ENCODE data around the gene GPATCH2. TPM values are rescaled to one million over a fixed set of nuclear protein-coding genes. Genes with fewer than 3 reads are reported as not detected.

Gene GPATCH2
- total RNA-seq, 1 experiment from 2014 or later: 34.5 TPM

- no peaks in the 10 kb centered on the region for H3K4me1 Mint-ChIP-seq (ENCODE audit: insufficient read depth, unreplicated experiment)
- DNase-seq (ENCODE audit: unreplicated experiment): no peak
These were observed 53.6 kb downstream of the GPATCH2 start for GRCh38 chr1:217577336-217577735.

GRCh38 chr1:217574265-217574949 lies 56.5 kb downstream of the GPATCH2 start:
- no peak overlapping the region for H3K27ac Mint-ChIP-seq (ENCODE audit: low read depth, unreplicated experiment)
- no peaks in the 10 kb centered on the region for H3K4me1 Mint-ChIP-seq (ENCODE audit: insufficient read depth, unreplicated experiment)
- H3K4me3 Mint-ChIP-seq (ENCODE audit: unreplicated experiment): no peak overlapping the region
- ChIA-PET POLR2A (interaction anchor here (0.6 to 3.6 kb wide), 4 partner anchors 10 to 21 kb away, joined by 4 to 9 read pairs (median 4); no protein-coding TSS in a partner anchor), CTCF (interaction anchor here (0.6 to 1.7 kb wide), 4 partner anchors 8 to 163 kb away, joined by 3 to 4 read pairs (median 3); no protein-coding TSS in a partner anchor)
- no peaks in the 10 kb centered on the region for H3K27me3 Mint-ChIP-seq (ENCODE audit: insufficient read depth, unreplicated experiment)
- no TSS peak for BruUV-seq (replicated peaks)
- no peaks in the 10 kb centered on the region for H3K36me3 Mint-ChIP-seq (ENCODE audit: insufficient read depth, unreplicated experiment)
- TF ChIP-seq CTCF (IDR thresholded peaks at IDR 0.05; ENCODE audit: unreplicated experiment): no peak
- intact Hi-C loops (cut with micrococcal nuclease): no loop called here
- no peaks in the 10 kb centered on the region for H3K9me3 Mint-ChIP-seq (ENCODE audit: unreplicated experiment)
- no peak for DNase-seq (ENCODE audit: unreplicated experiment)

More at GRCh38 chr1:217577336-217577735, 53.6 kb downstream of the GPATCH2 start:
- intact Hi-C loops (cut with micrococcal nuclease): no loop called here
- ChIA-PET POLR2A (interaction anchor here (0.9 to 1.2 kb wide), 2 partner anchors 9 to 11 kb away, joined by 3 read pairs; no protein-coding TSS in a partner anchor), CTCF (interaction anchor here (0.6 to 1.5 kb wide), 2 partner anchors 9 to 15 kb away, joined by 3 read pairs; no protein-coding TSS in a partner anchor)
- H3K27me3 Mint-ChIP-seq (ENCODE audit: insufficient read depth, unreplicated experiment): no peaks in the 10 kb centered on the region
- H3K4me3 Mint-ChIP-seq (ENCODE audit: unreplicated experiment): no peak overlapping the region
- no peak for TF ChIP-seq CTCF (IDR thresholded peaks at IDR 0.05; ENCODE audit: unreplicated experiment)
- no peak overlapping the region for H3K27ac Mint-ChIP-seq (ENCODE audit: low read depth, unreplicated experiment)
- H3K9me3 Mint-ChIP-seq (ENCODE audit: unreplicated experiment): no peaks in the 10 kb centered on the region
- BruUV-seq (replicated peaks): no TSS peak
- H3K36me3 Mint-ChIP-seq (ENCODE audit: insufficient read depth, unreplicated experiment): peaks cover 7% of the 10 kb centered on the region

GRCh38 chr1:217569021-217569420 lies 61.9 kb downstream of the GPATCH2 start:
- Mint-ChIP-seq H3K36me3 (ENCODE audit: insufficient read depth, unreplicated experiment) (peaks cover 5% of the 10 kb centered on the region), H3K27ac (ENCODE audit: low read depth, unreplicated experiment) (no peak overlapping the region), H3K4me3 (ENCODE audit: unreplicated experiment) (no peak overlapping the region), H3K4me1 (ENCODE audit: insufficient read depth, unreplicated experiment) (no peaks in the 10 kb centered on the region), H3K27me3 (ENCODE audit: insufficient read depth, unreplicated experiment) (no peaks in the 10 kb centered on the region), H3K9me3 (ENCODE audit: unreplicated experiment) (peaks cover 7% of the 10 kb centered on the region)
- intact Hi-C loops (cut with micrococcal nuclease): loop anchor here (10.0 kb wide), 1 partner anchor 814 kb away; no protein-coding TSS in a partner anchor
- POLR2A ChIA-PET: interaction anchor here (0.6 to 0.7 kb wide), 2 partner anchors 26 to 61 kb away, joined by 3 read pairs; no protein-coding TSS in a partner anchor
- TF ChIP-seq CTCF (IDR thresholded peaks at IDR 0.05; ENCODE audit: unreplicated experiment): no peak
- CTCF ChIA-PET: interaction anchor here (0.6 to 1.2 kb wide), 2 partner anchors 10 to 510 kb away, joined by 3 read pairs; no protein-coding TSS in a partner anchor
- no peak for DNase-seq (ENCODE audit: unreplicated experiment)
- BruUV-seq (replicated peaks): no TSS peak

- no TSS peak for BruUV-seq (replicated peaks)
- Mint-ChIP-seq H3K27ac (ENCODE audit: low read depth, unreplicated experiment) (no peak overlapping the region), H3K9me3 (ENCODE audit: unreplicated experiment) (peaks cover 7% of the 10 kb centered on the region), H3K36me3 (ENCODE audit: insufficient read depth, unreplicated experiment) (peaks cover 9% of the 10 kb centered on the region), H3K4me1 (ENCODE audit: insufficient read depth, unreplicated experiment) (peaks cover 3% of the 10 kb centered on the region), H3K27me3 (ENCODE audit: insufficient read depth, unreplicated experiment) (no peaks in the 10 kb centered on the region), H3K4me3 (ENCODE audit: unreplicated experiment) (no peak overlapping the region)
- TF ChIP-seq CTCF (IDR thresholded peaks at IDR 0.05; ENCODE audit: unreplicated experiment): no peak
- intact Hi-C loops (cut with micrococcal nuclease): loop anchor here (10.0 kb wide), 1 partner anchor 813 kb away; no protein-coding TSS in a partner anchor
- no peak for DNase-seq (ENCODE audit: unreplicated experiment)
- ChIA-PET CTCF (interaction anchor here (0.6 to 1.2 kb wide), 5 partner anchors 9 to 923 kb away, joined by 3 to 5 read pairs (median 3); no protein-coding TSS in a partner anchor), POLR2A (interaction anchor here (0.6 to 0.7 kb wide), 2 partner anchors 60 to 665 kb away, joined by 3 to 5 read pairs; no protein-coding TSS in a partner anchor)
These were observed 62.7 kb downstream of the GPATCH2 start for GRCh38 chr1:217568200-217568599.
